Fibroblast of lung (primary cell): ENCODE measurements around the gene VTA1. TPM values are rescaled to one million over a fixed set of nuclear protein-coding genes. Genes with fewer than 3 reads are reported as not detected.

ENCODE experiments used
- DNase-seq, 2 donors: peaks; one replicate each; pipeline versions ENCODE4 v3.0.0 to v3.0.0-alpha.2; 2010; ENCODE audit warnings: low read depth in 2 of 2
- H2AFZ ChIP-seq: 2 replicates; pipeline ENCODE4 v1.5.1; 2012; ENCODE audit warnings: low read length, control low read depth, inconsistent platforms
- H3K27ac ChIP-seq: 2 replicates; pipeline ENCODE4 v1.5.1; 2011; ENCODE audit warnings: low read length, control low read depth; ENCODE audit not compliant: insufficient read depth
- H3K27me3 ChIP-seq: 2 replicates; pipeline ENCODE4 v1.5.1; 2011; ENCODE audit warnings: mild to moderate bottlenecking, low read length; ENCODE audit not compliant: control insufficient read depth, insufficient read depth
- H3K36me3 ChIP-seq: 2 replicates; pipeline ENCODE4 v1.5.1; 2011; ENCODE audit warnings: low read length; ENCODE audit not compliant: control insufficient read depth, insufficient read depth
- H3K4me1 ChIP-seq: 2 replicates; pipeline ENCODE4 v1.5.1; 2011; ENCODE audit warnings: low read length; ENCODE audit not compliant: control insufficient read depth, insufficient read depth; ENCODE audit errors: extremely low read depth
- H3K4me2 ChIP-seq: 2 replicates; pipeline ENCODE4 v1.5.1; 2011; ENCODE audit warnings: low read length, control low read depth; ENCODE audit not compliant: insufficient read depth; ENCODE audit errors: extremely low read depth
- H3K4me3 ChIP-seq, 4 experiments: fragments of 200-600 bp in 1 of 4; sonication (generic) in 1 of 4; replicated peaks in 1 of 4; 2 replicates each; pipeline ENCODE4 v1.5.1; 2011 to 2016; ENCODE audit warnings: low read length in 4 of 4, low read depth in 3 of 4, mild to moderate bottlenecking in 3 of 4, control low read depth in 2 of 4, inconsistent platforms in 1 of 4, mixed read lengths in 1 of 4; ENCODE audit not compliant: insufficient read depth in 1 of 4; ENCODE audit errors: control extremely low read depth in 1 of 4
- H3K79me2 ChIP-seq: 2 replicates; pipeline ENCODE4 v1.5.1; 2012; ENCODE audit warnings: mild to moderate bottlenecking, low read length, inconsistent platforms; ENCODE audit not compliant: control insufficient read depth, insufficient read depth
- H3K9ac ChIP-seq: 2 replicates; pipeline ENCODE4 v1.5.1; 2011; ENCODE audit warnings: mild to moderate bottlenecking, low read length, control low read depth; ENCODE audit not compliant: insufficient read depth
- H3K9me3 ChIP-seq: 2 replicates; pipeline ENCODE4 v1.5.1; 2012; ENCODE audit warnings: low read depth, low read length; ENCODE audit not compliant: control insufficient read depth, insufficient read depth
- H4K20me1 ChIP-seq: 2 replicates; pipeline ENCODE4 v1.5.1; 2011; ENCODE audit warnings: low read length; ENCODE audit not compliant: control insufficient read depth, insufficient read depth; ENCODE audit errors: extremely low read depth
- EZH2 ChIP-seq: IDR thresholded peaks from 2 replicates; pipeline ENCODE4 v1.5.1; 2012; ENCODE audit warnings: low read length, control low read depth, mild to moderate bottlenecking; ENCODE audit errors: missing control alignments
- polyA plus RNA-seq, 2 donors: library from polyadenylated mRNA; depleted of rRNA in 1 of 2; stranded (reverse) in 1 of 2; unstranded in 1 of 2; fragments of >200 nt; gene quantifications; 2 replicates each; pipeline ENCODE4 v1.2.1, GENCODE V29; 2011 to 2012; ENCODE audit warnings: missing spikeins in 1 of 2
- total RNA-seq: library from RNA; depleted of rRNA; stranded (reverse); fragments of >200 nt; gene quantifications from 2 replicates; pipeline ENCODE4 v1.2.1, GENCODE V29; 2014
- TF ChIP-seq, protein P1 (sequence below), 2 donors: IDR thresholded peaks in 1 of 2; conservative IDR thresholded peaks in 1 of 2; 1 replicate in 1 of 2; 2 replicates in 1 of 2; pipeline ENCODE4 v1.5.1; 2011 to 2012; ENCODE audit warnings: low read length in 2 of 2, control low read depth in 1 of 2, inconsistent platforms in 1 of 2, low read depth in 1 of 2, mild to moderate bottlenecking in 1 of 2

Gene VTA1
- total and polyA plus RNA-seq, 2 donors (not counting 1 experiment from before 2014, with no cell fraction given) = 26.3 to 99.3 TPM

GRCh38 chr6:142258757-142259156 is 111.7 kb downstream of the VTA1 start:
- Histone ChIP-seq H3K79me2 (no peaks in the 10 kb centered on the region), H3K36me3 (no peaks in the 10 kb centered on the region), H3K4me2 (no peak overlapping the region), H2AFZ (no peak overlapping the region), H3K27me3 (no peaks in the 10 kb centered on the region), H3K9ac (no peak overlapping the region), H3K9me3 (no peaks in the 10 kb centered on the region), H3K4me1 (no peaks in the 10 kb centered on the region), H3K4me3 (no peak overlapping the region), H3K27ac (no peak overlapping the region), H4K20me1 (no peaks in the 10 kb centered on the region)
- no peak for TF ChIP-seq EZH2
- TF ChIP-seq, protein P1, sequence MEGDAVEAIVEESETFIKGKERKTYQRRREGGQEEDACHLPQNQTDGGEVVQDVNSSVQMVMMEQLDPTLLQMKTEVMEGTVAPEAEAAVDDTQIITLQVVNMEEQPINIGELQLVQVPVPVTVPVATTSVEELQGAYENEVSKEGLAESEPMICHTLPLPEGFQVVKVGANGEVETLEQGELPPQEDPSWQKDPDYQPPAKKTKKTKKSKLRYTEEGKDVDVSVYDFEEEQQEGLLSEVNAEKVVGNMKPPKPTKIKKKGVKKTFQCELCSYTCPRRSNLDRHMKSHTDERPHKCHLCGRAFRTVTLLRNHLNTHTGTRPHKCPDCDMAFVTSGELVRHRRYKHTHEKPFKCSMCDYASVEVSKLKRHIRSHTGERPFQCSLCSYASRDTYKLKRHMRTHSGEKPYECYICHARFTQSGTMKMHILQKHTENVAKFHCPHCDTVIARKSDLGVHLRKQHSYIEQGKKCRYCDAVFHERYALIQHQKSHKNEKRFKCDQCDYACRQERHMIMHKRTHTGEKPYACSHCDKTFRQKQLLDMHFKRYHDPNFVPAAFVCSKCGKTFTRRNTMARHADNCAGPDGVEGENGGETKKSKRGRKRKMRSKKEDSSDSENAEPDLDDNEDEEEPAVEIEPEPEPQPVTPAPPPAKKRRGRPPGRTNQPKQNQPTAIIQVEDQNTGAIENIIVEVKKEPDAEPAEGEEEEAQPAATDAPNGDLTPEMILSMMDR (conservative IDR thresholded peaks at IDR 0.05 in 1 of 2, IDR thresholded peaks at IDR 0.05 in 1 of 2; ENCODE audit: low read depth in 1 of 2, low read length in 2 of 2) = no peak
- no peak for DNase-seq

DNA sequence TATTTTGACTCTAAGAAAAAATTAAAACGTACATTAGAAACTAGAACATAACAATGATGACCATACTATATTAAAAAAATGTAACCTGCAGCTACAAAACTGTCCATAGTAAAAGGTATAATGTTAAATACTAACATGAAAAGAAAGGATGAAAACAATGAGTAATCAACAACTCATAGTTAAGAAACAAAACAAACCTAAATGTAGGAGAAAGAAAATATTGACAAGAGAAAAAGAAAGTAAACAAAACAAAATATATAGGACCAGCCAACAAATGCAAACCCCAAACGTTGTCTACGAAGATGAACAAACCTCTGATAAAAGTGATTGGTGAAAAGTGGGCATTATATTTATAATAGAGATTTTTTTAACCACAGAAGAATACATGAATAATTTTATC is 113.7 kb downstream of the VTA1 start:
- H3K79me2 ChIP-seq = no peaks in the 10 kb centered on the region
- no peaks in the 10 kb centered on the region for H3K27me3 ChIP-seq
- no peak overlapping the region for H3K4me2 ChIP-seq
- no peak overlapping the region for H2AFZ ChIP-seq
- no peaks in the 10 kb centered on the region for H3K9me3 ChIP-seq
- H3K27ac ChIP-seq = no peak overlapping the region
- DNase-seq = no peak
- H3K36me3 ChIP-seq = no peaks in the 10 kb centered on the region
- H3K4me1 ChIP-seq = no peaks in the 10 kb centered on the region
- no peak overlapping the region for H3K4me3 ChIP-seq
- no peak overlapping the region for H3K9ac ChIP-seq
- H4K20me1 ChIP-seq = no peaks in the 10 kb centered on the region
- TF ChIP-seq EZH2 = no peak
- TF ChIP-seq, protein P1 (conservative IDR thresholded peaks at IDR 0.05 in 1 of 2, IDR thresholded peaks at IDR 0.05 in 1 of 2; ENCODE audit: low read depth in 1 of 2, low read length in 2 of 2) = no peak

DNA sequence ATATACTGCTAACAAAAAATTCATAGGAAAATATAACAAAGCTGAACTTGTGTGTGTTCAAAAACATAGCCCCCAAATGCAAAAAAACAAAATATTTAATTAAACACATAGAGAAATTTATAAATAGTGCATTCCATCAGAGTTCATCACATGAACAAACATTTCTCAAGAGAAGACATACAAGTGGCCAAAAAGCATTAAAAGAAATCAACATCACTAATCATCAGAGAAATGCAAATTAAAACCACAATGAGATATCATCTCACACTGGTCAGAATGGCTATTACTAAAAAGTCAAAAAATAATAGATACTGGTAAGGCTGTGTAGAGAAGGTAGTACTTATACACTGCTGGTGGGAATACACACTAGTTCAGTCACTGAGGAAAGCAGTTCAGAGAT is 115.2 kb downstream of the VTA1 start:
- no peaks in the 10 kb centered on the region for H3K27me3 ChIP-seq
- no peak overlapping the region for H2AFZ ChIP-seq
- H3K36me3 ChIP-seq = no peaks in the 10 kb centered on the region
- H3K4me1 ChIP-seq = no peaks in the 10 kb centered on the region
- H4K20me1 ChIP-seq = no peaks in the 10 kb centered on the region
- no peak for TF ChIP-seq EZH2
- TF ChIP-seq, protein P1 (conservative IDR thresholded peaks at IDR 0.05 in 1 of 2, IDR thresholded peaks at IDR 0.05 in 1 of 2; ENCODE audit: low read depth in 1 of 2, low read length in 2 of 2) = no peak
- no peak overlapping the region for H3K4me2 ChIP-seq
- H3K9me3 ChIP-seq = no peaks in the 10 kb centered on the region
- DNase-seq = no peak
- no peak overlapping the region for H3K4me3 ChIP-seq
- no peak overlapping the region for H3K9ac ChIP-seq
- no peak overlapping the region for H3K27ac ChIP-seq
- no peaks in the 10 kb centered on the region for H3K79me2 ChIP-seq
